SIG-M5 treated with dmso at 0.1 percent for 504 hours (cell line): ENCODE data around the gene CCNK.

ENCODE experiments used
- DNase-seq: peaks from one replicate; lab custom pipeline; 2025; ENCODE audit not compliant: unreplicated experiment; lab: John Stamatoyannopoulos, UW

CCNK gene

GRCh38 chr14:99505089-99505488 is 23.9 kb downstream of the CCNK start:
- no peak for DNase-seq

- DNase-seq, result no peak
Measured at GRCh38 chr14:99506276-99506675, 25.1 kb downstream of the CCNK start.

- DNase-seq, result no peak
Measured at GRCh38 chr14:99507860-99508640, 26.8 kb downstream of the CCNK start.

GRCh38 chr14:99508896-99509629 is 27.9 kb downstream of the CCNK start:
- DNase-seq, result no peak

GRCh38 chr14:99509871-99510555 is 28.8 kb downstream of the CCNK start:
- no peak for DNase-seq

GRCh38 chr14:99510556-99511139 is 29.4 kb downstream of the CCNK start:
- DNase-seq, result no peak

- DNase-seq, result no peak
Measured at GRCh38 chr14:99511421-99512109, 30.4 kb downstream of the CCNK start.

- DNase-seq, result no peak
Measured at GRCh38 chr14:99512110-99512449, 30.9 kb downstream of the CCNK start.

- DNase-seq, result no peak
Measured at GRCh38 chr14:99512571-99513182, 31.5 kb downstream of the CCNK start.

- no peak for DNase-seq
Measured at GRCh38 chr14:99513183-99513694, 32.0 kb downstream of the CCNK start.

- DNase-seq, result no peak
Measured at GRCh38 chr14:99513946-99514551, 32.8 kb downstream of the CCNK start.

- DNase-seq, result no peak
Measured at GRCh38 chr14:99514552-99515300, 33.5 kb downstream of the CCNK start.

GRCh38 chr14:99515301-99516155 is 34.3 kb downstream of the CCNK start:
- DNase-seq, result no peak

- DNase-seq, result no peak
Measured at GRCh38 chr14:99516156-99516870, 35.1 kb downstream of the CCNK start.

GRCh38 chr14:99516871-99517642 is 35.8 kb downstream of the CCNK start:
- no peak for DNase-seq

GRCh38 chr14:99517643-99518381 is 36.6 kb downstream of the CCNK start:
- no peak for DNase-seq
